ENCODE measurements around the gene TNK1.

TNK1 gene

GRCh38 chr17:7370853-7371252 lies 10.0 kb upstream of the TNK1 start:
- Histone ChIP-seq H3K27me3 (ENCODE audit: insufficient read depth, poor library complexity, severe bottlenecking) (no peaks in the 10 kb centered on the region), H3K27ac (replicated peaks) (no peak overlapping the region), H3K4me3 (replicated peaks; ENCODE audit: insufficient read depth, low read length) (no peak overlapping the region)
- TF ChIP-seq REST (IDR thresholded peaks at IDR 0.05; ENCODE audit: insufficient replicate concordance, low read depth) (no peak), GABPA (IDR thresholded peaks at IDR 0.05; ENCODE audit: low read depth) (no peak), POLR2AphosphoS5 (IDR thresholded peaks at IDR 0.05; ENCODE audit: low read depth) (no peak), CTCF (IDR thresholded peaks at IDR 0.05; ENCODE audit: insufficient read depth, low read length) (no peak), SPI1 (IDR thresholded peaks at IDR 0.05; ENCODE audit: borderline replicate concordance, low read depth) (no peak)
- DNase-seq (ENCODE audit: low read depth in 1 of 2, low spot score in 1 of 2) = no peak

GRCh38 chr17:7374353-7374752 lies 6.5 kb upstream of the TNK1 start:
- no peak for TF ChIP-seq REST (IDR thresholded peaks at IDR 0.05; ENCODE audit: insufficient replicate concordance, low read depth)
- TF ChIP-seq CTCF (IDR thresholded peaks at IDR 0.05; ENCODE audit: insufficient read depth, low read length) = no peak
- no peak for TF ChIP-seq GABPA (IDR thresholded peaks at IDR 0.05; ENCODE audit: low read depth)
- TF ChIP-seq SPI1 (IDR thresholded peaks at IDR 0.05; ENCODE audit: borderline replicate concordance, low read depth) = no peak
- TF ChIP-seq POLR2AphosphoS5 (IDR thresholded peaks at IDR 0.05; ENCODE audit: low read depth) = no peak
- H3K4me3 ChIP-seq (replicated peaks; ENCODE audit: insufficient read depth, low read length) = no peak overlapping the region
- no peak overlapping the region for H3K27ac ChIP-seq (replicated peaks)
- DNase-seq (ENCODE audit: low read depth in 1 of 2, low spot score in 1 of 2) = no peak
- no peaks in the 10 kb centered on the region for H3K27me3 ChIP-seq (ENCODE audit: insufficient read depth, poor library complexity, severe bottlenecking)

- TF ChIP-seq CTCF (IDR thresholded peaks at IDR 0.05; ENCODE audit: insufficient read depth, low read length) = no peak
- no peak for TF ChIP-seq REST (IDR thresholded peaks at IDR 0.05; ENCODE audit: insufficient replicate concordance, low read depth)
- no peak for TF ChIP-seq GABPA (IDR thresholded peaks at IDR 0.05; ENCODE audit: low read depth)
- TF ChIP-seq SPI1 (IDR thresholded peaks at IDR 0.05; ENCODE audit: borderline replicate concordance, low read depth) = no peak
- no peak for TF ChIP-seq POLR2AphosphoS5 (IDR thresholded peaks at IDR 0.05; ENCODE audit: low read depth)
- DNase-seq (ENCODE audit: low read depth in 1 of 2, low spot score in 1 of 2) = no peak
- Histone ChIP-seq H3K27ac (replicated peaks) (no peak overlapping the region), H3K4me3 (replicated peaks; ENCODE audit: insufficient read depth, low read length) (no peak overlapping the region), H3K27me3 (ENCODE audit: insufficient read depth, poor library complexity, severe bottlenecking) (no peaks in the 10 kb centered on the region)
Measured at GRCh38 chr17:7379134-7379533, 1.8 kb upstream of the TNK1 start.

Measured in HL-60 (cell line).